Lower leg skin (tissue), 3 donors: ENCODE results near the gene TGFB2.

ENCODE experiments used
- POLR2A ChIP-seq, 2 donors: fragments of 450-650 bp; IDR thresholded peaks; one replicate each; pipeline ENCODE4 v1.6.1; 2016 to 2017; ENCODE audit warnings: antibody characterized with exemption in 2 of 2, mild to moderate bottlenecking in 1 of 2, moderate library complexity in 1 of 2
- TF ChIP-seq, protein P1 (sequence below), 3 donors: fragments of 450-650 bp; IDR thresholded peaks; one replicate each; pipeline ENCODE4 v1.5.1; 2016; ENCODE audit warnings: antibody characterized with exemption in 3 of 3, mild to moderate bottlenecking in 3 of 3, moderate library complexity in 2 of 3

DNA sequence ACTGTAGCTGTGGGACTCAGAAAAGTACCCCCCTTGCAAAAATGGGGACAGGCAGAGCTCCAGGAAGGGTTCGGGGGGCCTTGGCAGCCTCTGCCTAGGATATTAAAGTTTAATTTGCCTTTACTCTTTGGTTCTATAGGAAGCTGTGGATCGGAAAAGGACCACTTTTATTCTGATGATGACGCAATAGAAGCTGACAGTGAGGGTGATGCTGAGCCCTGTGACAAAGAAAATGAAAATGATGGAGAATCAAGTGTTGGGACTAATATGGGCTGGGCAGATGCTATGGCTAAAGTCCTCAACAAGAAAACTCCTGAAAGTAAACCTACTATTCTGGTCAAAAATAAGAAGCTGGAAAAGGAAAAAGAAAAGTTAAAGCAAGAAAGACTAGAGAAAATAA is 43.0 kb upstream of the TGFB2 start:
- TF ChIP-seq POLR2A (IDR thresholded peaks at IDR 0.05): no peak
- TF ChIP-seq, protein P1, sequence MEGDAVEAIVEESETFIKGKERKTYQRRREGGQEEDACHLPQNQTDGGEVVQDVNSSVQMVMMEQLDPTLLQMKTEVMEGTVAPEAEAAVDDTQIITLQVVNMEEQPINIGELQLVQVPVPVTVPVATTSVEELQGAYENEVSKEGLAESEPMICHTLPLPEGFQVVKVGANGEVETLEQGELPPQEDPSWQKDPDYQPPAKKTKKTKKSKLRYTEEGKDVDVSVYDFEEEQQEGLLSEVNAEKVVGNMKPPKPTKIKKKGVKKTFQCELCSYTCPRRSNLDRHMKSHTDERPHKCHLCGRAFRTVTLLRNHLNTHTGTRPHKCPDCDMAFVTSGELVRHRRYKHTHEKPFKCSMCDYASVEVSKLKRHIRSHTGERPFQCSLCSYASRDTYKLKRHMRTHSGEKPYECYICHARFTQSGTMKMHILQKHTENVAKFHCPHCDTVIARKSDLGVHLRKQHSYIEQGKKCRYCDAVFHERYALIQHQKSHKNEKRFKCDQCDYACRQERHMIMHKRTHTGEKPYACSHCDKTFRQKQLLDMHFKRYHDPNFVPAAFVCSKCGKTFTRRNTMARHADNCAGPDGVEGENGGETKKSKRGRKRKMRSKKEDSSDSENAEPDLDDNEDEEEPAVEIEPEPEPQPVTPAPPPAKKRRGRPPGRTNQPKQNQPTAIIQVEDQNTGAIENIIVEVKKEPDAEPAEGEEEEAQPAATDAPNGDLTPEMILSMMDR (IDR thresholded peaks at IDR 0.05): no peak
